ENCODE measurements around the gene SHROOM4. TPM values are rescaled to one million over a fixed set of nuclear protein-coding genes. Genes with fewer than 3 reads are reported as not detected.

The SHROOM4 gene
- total RNA-seq, 2 experiments from 2014 or later = not detected

- POLR2A ChIA-PET = no interaction called here
- no peak overlapping the region for H3K4me3 Mint-ChIP-seq
- H3K4me1 ChIP-seq (ENCODE audit: insufficient read depth, low read length) = no peaks in the 10 kb centered on the region
- no peaks in the 10 kb centered on the region for H3K9me3 ChIP-seq (ENCODE audit: control insufficient read depth in 1 of 2, insufficient read depth in 1 of 2, low read length in 2 of 2)
- peaks cover 7% of the 10 kb centered on the region for H3K27me3 Mint-ChIP-seq
- no peaks in the 10 kb centered on the region for H3K36me3 Mint-ChIP-seq (ENCODE audit: low read depth)
- no peak overlapping the region for H3K27ac ChIP-seq (ENCODE audit: low read depth in 1 of 2, low read length in 2 of 2)
- DNase-seq = no peak
- no peak for ATAC-seq (ENCODE audit: poor library complexity)
- H3K36me3 ChIP-seq (ENCODE audit: insufficient read depth, low read length) = no peaks in the 10 kb centered on the region
- no peaks in the 10 kb centered on the region for H3K4me1 Mint-ChIP-seq (ENCODE audit: low read depth)
- CTCF ChIA-PET = no interaction called here
- no peaks in the 10 kb centered on the region for H3K9me3 Mint-ChIP-seq
- no peak overlapping the region for H3K4me3 ChIP-seq (ENCODE audit: low read length)
- intact Hi-C loops (cut with DNase I, micrococcal nuclease) = no loop called here
- TF ChIP-seq CTCF (IDR thresholded peaks at IDR 0.05) = no peak
- H3K27ac Mint-ChIP-seq = no peak overlapping the region
- H3K27me3 ChIP-seq (ENCODE audit: control insufficient read depth in 1 of 2, insufficient read depth in 2 of 2, low read length in 2 of 2) = no peaks in the 10 kb centered on the region
Observed at GRCh38 chrX:50677789-50678188, 136.2 kb downstream of the SHROOM4 start.

- H3K9me3 Mint-ChIP-seq = no peaks in the 10 kb centered on the region
- intact Hi-C loops (cut with DNase I, micrococcal nuclease) = no loop called here
Observed at GRCh38 chrX:50671661-50672060, 142.3 kb downstream of the SHROOM4 start.

GRCh38 chrX:50668860-50669259, 145.1 kb downstream of the SHROOM4 start:
- Mint-ChIP-seq H3K27ac (no peak overlapping the region), H3K4me1 (ENCODE audit: low read depth) (no peaks in the 10 kb centered on the region), H3K27me3 (no peaks in the 10 kb centered on the region), H3K4me3 (no peak overlapping the region), H3K36me3 (ENCODE audit: low read depth) (no peaks in the 10 kb centered on the region), H3K9me3 (no peaks in the 10 kb centered on the region)
- no peak for DNase-seq
- CTCF ChIA-PET = no interaction called here
- ATAC-seq (ENCODE audit: poor library complexity) = no peak
- no peak for TF ChIP-seq CTCF (IDR thresholded peaks at IDR 0.05)
- no peaks in the 10 kb centered on the region for H3K4me1 ChIP-seq (ENCODE audit: insufficient read depth, low read length)
- H3K36me3 ChIP-seq (ENCODE audit: insufficient read depth, low read length) = no peaks in the 10 kb centered on the region
- H3K27ac ChIP-seq (ENCODE audit: low read depth in 1 of 2, low read length in 2 of 2) = no peak overlapping the region
- intact Hi-C loops (cut with DNase I, micrococcal nuclease) = no loop called here
- H3K27me3 ChIP-seq (ENCODE audit: control insufficient read depth in 1 of 2, insufficient read depth in 2 of 2, low read length in 2 of 2) = no peaks in the 10 kb centered on the region
- H3K4me3 ChIP-seq (ENCODE audit: low read length) = no peak overlapping the region
- no peaks in the 10 kb centered on the region for H3K9me3 ChIP-seq (ENCODE audit: control insufficient read depth in 1 of 2, insufficient read depth in 1 of 2, low read length in 2 of 2)
- POLR2A ChIA-PET = no interaction called here

More at GRCh38 chrX:50671661-50672060, 142.3 kb downstream of the SHROOM4 start:
- Histone ChIP-seq H3K9me3 (ENCODE audit: control insufficient read depth in 1 of 2, insufficient read depth in 1 of 2, low read length in 2 of 2) (no peaks in the 10 kb centered on the region), H3K4me3 (ENCODE audit: low read length) (no peak overlapping the region), H3K27me3 (ENCODE audit: control insufficient read depth in 1 of 2, insufficient read depth in 2 of 2, low read length in 2 of 2) (no peaks in the 10 kb centered on the region), H3K36me3 (ENCODE audit: insufficient read depth, low read length) (no peaks in the 10 kb centered on the region), H3K27ac (ENCODE audit: low read depth in 1 of 2, low read length in 2 of 2) (no peak overlapping the region), H3K4me1 (ENCODE audit: insufficient read depth, low read length) (no peaks in the 10 kb centered on the region)
- ATAC-seq (ENCODE audit: poor library complexity) (no peak), DNase-seq (no peak)
- no peak overlapping the region for H3K4me3 Mint-ChIP-seq
- no peak for TF ChIP-seq CTCF (IDR thresholded peaks at IDR 0.05)
- no peak overlapping the region for H3K27ac Mint-ChIP-seq
- H3K4me1 Mint-ChIP-seq (ENCODE audit: low read depth) = no peaks in the 10 kb centered on the region
- POLR2A ChIA-PET = no interaction called here
- no peaks in the 10 kb centered on the region for H3K36me3 Mint-ChIP-seq (ENCODE audit: low read depth)
- H3K27me3 Mint-ChIP-seq = peaks cover 7% of the 10 kb centered on the region
- CTCF ChIA-PET = no interaction called here

Measured in CD4-positive, alpha-beta T cell (primary cell).